ENCODE results near the gene NNT.

GRCh38 chr5:43731573-43731972 is 128.6 kb downstream of the NNT start:
- TF ChIP-seq RARB (CRISPR knock-in tag; IDR thresholded peaks at IDR 0.05) (no peak), ZFP3 (CRISPR knock-in tag; IDR thresholded peaks at IDR 0.05) (no peak), CREB5 (CRISPR knock-in tag; IDR thresholded peaks at IDR 0.05; ENCODE audit: low read depth) (no peak), ZNF565 (CRISPR knock-in tag; conservative IDR thresholded peaks at IDR 0.05; ENCODE audit: low read depth) (no peak)
- TF ChIP-seq, protein P1, sequence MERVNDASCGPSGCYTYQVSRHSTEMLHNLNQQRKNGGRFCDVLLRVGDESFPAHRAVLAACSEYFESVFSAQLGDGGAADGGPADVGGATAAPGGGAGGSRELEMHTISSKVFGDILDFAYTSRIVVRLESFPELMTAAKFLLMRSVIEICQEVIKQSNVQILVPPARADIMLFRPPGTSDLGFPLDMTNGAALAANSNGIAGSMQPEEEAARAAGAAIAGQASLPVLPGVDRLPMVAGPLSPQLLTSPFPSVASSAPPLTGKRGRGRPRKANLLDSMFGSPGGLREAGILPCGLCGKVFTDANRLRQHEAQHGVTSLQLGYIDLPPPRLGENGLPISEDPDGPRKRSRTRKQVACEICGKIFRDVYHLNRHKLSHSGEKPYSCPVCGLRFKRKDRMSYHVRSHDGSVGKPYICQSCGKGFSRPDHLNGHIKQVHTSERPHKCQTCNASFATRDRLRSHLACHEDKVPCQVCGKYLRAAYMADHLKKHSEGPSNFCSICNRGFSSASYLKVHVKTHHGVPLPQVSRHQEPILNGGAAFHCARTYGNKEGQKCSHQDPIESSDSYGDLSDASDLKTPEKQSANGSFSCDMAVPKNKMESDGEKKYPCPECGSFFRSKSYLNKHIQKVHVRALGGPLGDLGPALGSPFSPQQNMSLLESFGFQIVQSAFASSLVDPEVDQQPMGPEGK (CRISPR knock-in tag; IDR thresholded peaks at IDR 0.05; ENCODE audit: borderline replicate concordance) = no peak
